ENCODE data around the gene AMIGO3. TPM values are rescaled to one million over a fixed set of nuclear protein-coding genes. Genes with fewer than 3 reads are reported as not detected.

AMIGO3 gene
- total and polyA plus RNA-seq, 10 of the 15 experiments (the other 5 are each of a cell fraction or from before 2014, with no cell fraction given), result 0.07 to 1.3 (median 0.44) TPM; not detected in 3

GRCh38 chr3:49716691-49717210 is 2.7 kb downstream of the AMIGO3 start (continued):
- no peak for TF ChIP-seq CREB1 (IDR thresholded peaks at IDR 0.05; ENCODE audit: low read depth)
- TF ChIP-seq, protein P1, sequence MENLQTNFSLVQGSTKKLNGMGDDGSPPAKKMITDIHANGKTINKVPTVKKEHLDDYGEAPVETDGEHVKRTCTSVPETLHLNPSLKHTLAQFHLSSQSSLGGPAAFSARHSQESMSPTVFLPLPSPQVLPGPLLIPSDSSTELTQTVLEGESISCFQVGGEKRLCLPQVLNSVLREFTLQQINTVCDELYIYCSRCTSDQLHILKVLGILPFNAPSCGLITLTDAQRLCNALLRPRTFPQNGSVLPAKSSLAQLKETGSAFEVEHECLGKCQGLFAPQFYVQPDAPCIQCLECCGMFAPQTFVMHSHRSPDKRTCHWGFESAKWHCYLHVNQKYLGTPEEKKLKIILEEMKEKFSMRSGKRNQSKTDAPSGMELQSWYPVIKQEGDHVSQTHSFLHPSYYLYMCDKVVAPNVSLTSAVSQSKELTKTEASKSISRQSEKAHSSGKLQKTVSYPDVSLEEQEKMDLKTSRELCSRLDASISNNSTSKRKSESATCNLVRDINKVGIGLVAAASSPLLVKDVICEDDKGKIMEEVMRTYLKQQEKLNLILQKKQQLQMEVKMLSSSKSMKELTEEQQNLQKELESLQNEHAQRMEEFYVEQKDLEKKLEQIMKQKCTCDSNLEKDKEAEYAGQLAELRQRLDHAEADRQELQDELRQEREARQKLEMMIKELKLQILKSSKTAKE (IDR thresholded peaks at IDR 0.05; ENCODE audit: low read depth, poor library complexity, severe bottlenecking), result no peak
- TF ChIP-seq NFXL1 (IDR thresholded peaks at IDR 0.05; ENCODE audit: borderline replicate concordance), result no peak
- no peak for TF ChIP-seq CHD2 (IDR thresholded peaks at IDR 0.05; ENCODE audit: borderline replicate concordance, low read depth, low read length)
- no peak for TF ChIP-seq STAT3 (IDR thresholded peaks at IDR 0.05; ENCODE audit: low read depth, low read length)
- no peak for TF ChIP-seq CUX1 (IDR thresholded peaks at IDR 0.05; ENCODE audit: insufficient replicate concordance, low read depth, low read length)
- TF ChIP-seq HDAC6 (IDR thresholded peaks at IDR 0.05; ENCODE audit: unreplicated experiment), result no peak
- TF ChIP-seq CHD1 (IDR thresholded peaks at IDR 0.05; ENCODE audit: low read depth, low read length), result no peak
- TF ChIP-seq, protein P2, sequence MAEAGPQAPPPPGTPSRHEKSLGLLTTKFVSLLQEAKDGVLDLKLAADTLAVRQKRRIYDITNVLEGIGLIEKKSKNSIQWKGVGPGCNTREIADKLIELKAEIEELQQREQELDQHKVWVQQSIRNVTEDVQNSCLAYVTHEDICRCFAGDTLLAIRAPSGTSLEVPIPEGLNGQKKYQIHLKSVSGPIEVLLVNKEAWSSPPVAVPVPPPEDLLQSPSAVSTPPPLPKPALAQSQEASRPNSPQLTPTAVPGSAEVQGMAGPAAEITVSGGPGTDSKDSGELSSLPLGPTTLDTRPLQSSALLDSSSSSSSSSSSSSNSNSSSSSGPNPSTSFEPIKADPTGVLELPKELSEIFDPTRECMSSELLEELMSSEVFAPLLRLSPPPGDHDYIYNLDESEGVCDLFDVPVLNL (IDR thresholded peaks at IDR 0.05; ENCODE audit: low read depth, low read length), result no peak
- no peak for TF ChIP-seq RUNX3 (IDR thresholded peaks at IDR 0.05; ENCODE audit: low read length)

Measured in GM12878 (cell line).